Measurements from ENCODE around the gene SMIM24.
A peak's percentile ranks its signal among the peaks of the same experiment; 100 is the strongest.

Gene SMIM24

DNA sequence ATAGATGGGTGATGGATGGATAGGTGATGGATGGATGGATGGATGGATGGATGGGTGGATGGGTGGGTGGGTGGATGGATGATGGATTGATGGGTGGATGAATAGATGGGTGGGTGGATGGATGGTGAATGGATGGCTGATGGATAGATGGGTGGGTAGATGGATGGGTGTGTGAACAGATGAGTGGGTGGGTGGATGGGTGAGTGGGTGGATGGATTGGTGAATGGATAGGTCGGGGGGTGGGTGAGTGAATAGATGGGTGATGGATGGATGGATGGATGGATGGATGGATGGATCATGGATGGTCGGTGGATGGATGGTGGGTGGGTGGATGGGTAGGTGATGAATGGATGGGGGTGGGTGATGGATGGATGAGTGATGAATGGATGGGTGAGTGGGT is 3.5 kb downstream of the SMIM24 start:
- no peak for DNase-seq (ENCODE audit: low read depth in 4 of 4, low spot score in 1 of 4)

DNA sequence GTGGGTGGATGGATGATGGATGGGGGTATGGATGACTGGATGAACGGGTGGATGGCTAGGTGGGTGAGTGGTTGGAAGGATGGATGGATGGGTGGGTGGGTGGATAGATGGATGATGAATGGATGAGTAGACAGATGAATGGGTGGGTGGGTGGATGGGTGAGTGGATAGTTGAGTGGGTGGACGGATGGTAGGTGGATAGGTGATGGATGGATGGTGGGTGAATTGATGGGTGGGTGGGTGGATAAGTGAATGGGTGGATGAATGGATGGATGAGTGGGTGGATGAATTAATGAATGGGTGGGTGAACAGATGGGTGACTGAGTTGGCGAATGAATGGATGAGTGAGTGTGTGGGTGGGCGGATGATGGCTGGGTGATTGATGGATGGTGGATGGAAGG is 4.9 kb downstream of the SMIM24 start:
- DNase-seq (ENCODE audit: low read depth in 4 of 4, low spot score in 1 of 4), result no peak

GRCh38 chr19:3474614-3475013 is 5.7 kb downstream of the SMIM24 start:
- DNase-seq (ENCODE audit: low read depth in 4 of 4, low spot score in 1 of 4), result no peak

DNA sequence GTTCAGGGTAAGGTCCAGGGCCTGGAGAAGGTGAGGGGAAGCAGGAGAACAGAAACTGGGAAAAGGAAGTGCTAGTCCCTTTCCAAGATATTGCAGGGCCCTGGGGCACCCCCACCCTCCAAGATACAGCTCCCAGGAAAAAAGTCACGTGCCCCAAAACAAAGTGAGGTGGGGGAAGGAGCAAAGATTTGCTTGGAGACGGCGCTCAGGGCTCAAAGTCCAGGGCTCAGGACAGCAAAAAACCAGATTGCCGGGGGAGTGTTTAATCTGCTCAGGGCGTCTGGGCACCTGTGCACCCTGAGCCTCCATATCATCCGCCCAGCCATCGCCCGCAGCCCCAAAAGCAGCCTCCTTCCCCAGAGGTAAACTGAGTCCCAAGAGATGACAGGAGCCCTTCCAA is 6.3 kb downstream of the SMIM24 start:
- no peak for DNase-seq (ENCODE audit: low read depth in 4 of 4, low spot score in 1 of 4)

GRCh38 chr19:3471954-3472655 is 8.2 kb downstream of the SMIM24 start:
- peak in 3 of 4 experiments; percentile 21 to 34 (median 28) for DNase-seq (ENCODE audit: low read depth in 4 of 4, low spot score in 1 of 4)

- DNase-seq (ENCODE audit: low read depth in 4 of 4, low spot score in 1 of 4), result no peak
Measured at GRCh38 chr19:3470500-3471128, 9.7 kb downstream of the SMIM24 start.

GRCh38 chr19:3469638-3470499 is 10.5 kb downstream of the SMIM24 start:
- no peak for DNase-seq (ENCODE audit: low read depth in 4 of 4, low spot score in 1 of 4)

DNA sequence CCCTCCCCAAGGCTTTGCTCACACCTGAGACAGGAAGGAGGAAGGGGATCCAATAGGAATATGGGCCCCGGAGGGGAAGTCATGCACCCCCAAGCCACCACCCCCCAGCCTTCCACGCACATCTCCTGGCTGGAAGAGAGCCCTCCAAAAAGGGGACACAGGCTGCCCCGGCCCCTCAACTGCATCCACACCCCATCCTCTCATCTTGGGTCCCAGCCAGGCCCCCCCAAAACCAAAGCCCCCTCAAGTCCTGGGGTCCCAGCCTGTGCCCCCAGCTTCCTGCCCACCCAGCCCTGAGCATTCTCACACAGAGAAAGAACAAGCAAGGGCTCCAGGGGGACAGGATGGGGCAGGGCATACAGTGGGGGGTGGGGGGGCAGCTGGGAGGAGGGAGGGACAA is 12.1 kb downstream of the SMIM24 start:
- no peak for DNase-seq (ENCODE audit: low read depth in 4 of 4, low spot score in 1 of 4)

DNA sequence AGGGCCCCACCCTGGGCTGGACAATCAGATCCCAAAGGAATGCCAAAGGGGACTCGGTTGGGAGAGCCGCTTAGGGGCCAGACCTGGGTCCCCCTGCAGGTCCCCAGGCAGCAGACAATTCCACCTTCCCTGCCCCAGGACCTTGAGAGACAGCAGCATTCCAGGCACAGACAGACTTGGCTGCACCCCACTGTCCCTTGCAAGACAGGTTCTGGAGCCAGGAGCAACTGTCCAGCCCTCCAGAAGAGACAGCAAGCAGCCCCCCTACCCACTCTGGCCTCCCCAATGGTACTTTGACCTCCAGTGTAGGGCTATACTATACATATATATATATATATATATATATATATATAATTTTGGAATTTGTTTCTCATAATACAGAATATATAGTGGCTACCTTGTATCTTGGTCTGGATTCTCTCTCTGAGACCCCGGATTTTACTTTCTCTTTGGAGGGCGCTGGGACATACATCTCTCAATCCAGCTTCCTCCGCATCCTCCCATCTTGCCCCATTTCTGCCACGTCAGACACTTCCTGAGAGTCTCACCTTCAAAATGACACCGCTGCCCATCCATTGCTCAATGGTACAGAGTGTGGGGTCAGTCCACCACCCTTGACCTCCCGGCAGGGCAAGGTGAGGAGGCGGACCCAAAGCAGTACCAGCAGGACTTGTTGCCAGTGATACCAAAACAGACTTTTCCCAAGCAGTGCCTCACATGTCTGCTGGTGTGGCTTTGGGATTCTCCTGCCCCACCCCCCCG is 12.7 kb downstream of the SMIM24 start:
- no peak for DNase-seq (ENCODE audit: low read depth in 4 of 4, low spot score in 1 of 4)

GRCh38 chr19:3466635-3467034 is 13.7 kb downstream of the SMIM24 start:
- no peak for DNase-seq (ENCODE audit: low read depth in 4 of 4, low spot score in 1 of 4)

DNA sequence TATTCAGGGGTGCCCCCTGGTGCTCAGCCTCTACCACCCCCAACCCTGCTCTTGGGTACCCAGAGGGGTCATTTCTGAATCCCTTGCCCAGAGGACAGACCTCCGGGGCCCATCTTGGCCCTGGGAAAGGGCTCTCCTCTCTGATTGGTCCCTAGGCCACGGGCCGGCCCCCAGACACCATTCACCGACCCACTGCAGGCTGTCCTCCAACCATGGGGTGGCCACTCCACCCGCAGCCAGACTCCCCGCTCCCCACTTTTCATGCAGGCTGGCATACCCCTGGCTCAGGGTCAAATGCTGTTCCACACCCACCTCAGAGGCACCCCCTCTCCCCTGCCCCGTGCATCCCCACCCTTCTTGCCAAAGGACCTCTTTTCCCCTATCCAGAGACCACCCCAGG is 14.8 kb downstream of the SMIM24 start:
- no peak for DNase-seq (ENCODE audit: low read depth in 4 of 4, low spot score in 1 of 4)

DNA sequence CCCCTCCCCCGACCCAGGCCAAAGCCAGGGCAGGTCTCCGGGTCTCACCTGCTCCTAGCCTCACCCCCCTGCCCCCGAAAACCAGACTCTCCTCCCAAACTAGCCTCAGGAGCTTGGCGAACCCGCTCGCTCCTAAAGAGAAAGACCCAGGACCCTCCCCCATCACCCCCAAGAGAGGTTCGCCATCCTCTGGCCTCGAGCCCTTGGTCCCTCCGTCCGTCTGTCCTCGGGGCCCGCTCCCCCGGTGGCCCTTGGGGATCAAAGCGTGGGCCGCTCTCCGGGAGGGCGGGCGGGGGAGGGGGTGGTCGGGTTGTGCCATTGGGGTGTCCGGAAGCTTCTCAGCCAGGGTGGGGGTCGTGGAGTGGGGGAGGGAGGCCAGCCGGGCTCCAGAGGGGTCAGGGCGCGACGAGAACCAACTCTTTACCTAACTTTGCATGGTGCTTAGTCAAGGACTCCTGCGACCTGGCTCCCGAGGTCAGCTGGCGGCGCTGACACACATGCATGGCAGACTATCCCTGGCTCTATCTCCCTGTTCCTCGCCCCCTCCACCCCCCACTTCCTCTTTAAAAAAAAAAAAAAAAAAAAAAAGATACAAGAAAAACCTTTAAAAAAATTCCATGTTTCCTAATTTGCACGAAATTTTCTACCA is 15.6 kb downstream of the SMIM24 start:
- no peak for DNase-seq (ENCODE audit: low read depth in 4 of 4, low spot score in 1 of 4)

- DNase-seq (ENCODE audit: low read depth in 4 of 4, low spot score in 1 of 4), result no peak
Measured at GRCh38 chr19:3463714-3464586, 16.4 kb downstream of the SMIM24 start.

GRCh38 chr19:3462991-3463713 is 17.2 kb downstream of the SMIM24 start:
- no peak for DNase-seq (ENCODE audit: low read depth in 4 of 4, low spot score in 1 of 4)

- DNase-seq (ENCODE audit: low read depth in 4 of 4, low spot score in 1 of 4), result no peak
Measured at GRCh38 chr19:3459965-3460582, 20.3 kb downstream of the SMIM24 start.

DNA sequence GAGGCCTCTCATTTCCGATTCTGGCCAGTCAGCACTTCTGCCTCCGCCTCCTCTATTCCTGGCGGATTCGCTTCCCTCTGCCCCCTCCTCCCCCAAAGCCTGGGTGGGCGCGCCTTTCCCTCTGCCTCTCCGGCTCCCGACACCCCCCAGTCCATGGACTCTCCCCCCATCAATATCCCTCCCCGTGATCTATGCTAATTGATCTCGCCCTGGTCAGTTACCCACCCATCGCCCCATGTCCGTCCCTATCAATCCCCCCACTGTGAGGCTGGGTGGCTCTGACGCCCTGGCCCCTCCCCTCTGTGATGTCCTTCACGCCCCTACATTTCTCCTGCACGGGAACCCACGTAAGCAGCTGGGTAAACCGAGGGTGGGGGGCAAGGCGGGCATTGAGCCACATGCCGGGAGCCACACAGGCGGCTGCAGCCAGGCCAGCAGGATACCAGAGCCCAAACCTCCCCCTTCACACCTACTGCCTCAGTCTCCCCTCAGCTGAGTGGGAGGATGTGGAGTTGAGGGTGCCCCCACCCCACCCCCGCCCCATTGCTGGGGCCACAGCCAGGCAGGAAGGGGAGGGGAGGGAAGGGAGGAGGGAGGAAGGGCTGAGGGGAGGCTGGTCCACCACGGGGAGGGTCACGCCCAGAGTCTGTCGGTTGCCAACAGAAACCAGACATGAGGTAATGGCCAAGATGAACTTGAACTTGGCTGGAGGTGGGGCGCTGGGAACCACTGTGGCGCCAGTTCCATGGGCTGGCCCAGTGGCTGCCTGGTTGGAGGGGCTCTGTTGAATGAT is 21.0 kb downstream of the SMIM24 start:
- no peak for DNase-seq (ENCODE audit: low read depth in 4 of 4, low spot score in 1 of 4)

DNA sequence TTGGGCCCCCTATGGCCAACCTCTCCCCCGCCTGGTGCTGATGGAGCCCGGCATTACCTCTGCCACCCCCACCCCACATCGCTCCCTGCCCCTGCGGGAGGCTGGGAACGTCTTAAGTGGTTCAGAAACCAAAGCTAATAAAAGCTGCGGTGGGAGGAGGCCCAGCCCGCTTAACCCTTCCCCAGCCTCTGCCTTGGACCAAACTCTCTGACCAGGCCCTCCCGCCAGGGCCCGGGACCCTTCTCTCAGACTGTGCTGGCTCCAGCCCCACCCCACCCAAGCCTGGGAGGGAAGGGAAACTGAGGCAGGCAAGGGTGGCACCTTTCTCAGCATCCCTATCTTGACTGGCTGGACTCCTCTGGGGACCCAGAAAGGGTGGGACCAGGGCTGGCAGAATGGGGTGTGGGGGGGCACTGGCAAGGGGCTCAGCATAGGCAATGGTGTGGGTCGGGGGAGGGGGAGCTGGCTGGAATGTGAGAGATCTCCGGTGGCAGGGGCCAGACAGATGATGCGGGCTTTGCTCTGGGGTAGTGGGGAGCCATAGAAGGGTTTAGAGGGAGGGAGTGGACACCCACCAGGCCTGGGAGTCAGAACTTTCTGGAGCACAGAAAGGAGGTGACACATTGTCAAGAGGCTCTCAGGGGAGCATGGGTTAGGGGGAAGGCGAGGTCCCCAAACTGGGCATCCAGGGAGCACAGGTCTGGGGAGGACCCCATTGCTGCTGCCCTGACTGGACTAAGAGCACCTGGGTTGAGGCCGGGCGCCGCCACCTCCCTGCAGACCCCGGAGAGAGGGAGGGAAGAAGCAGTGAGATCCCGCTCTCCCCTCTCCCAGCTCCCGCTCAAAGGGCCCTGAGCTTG is 21.9 kb downstream of the SMIM24 start:
- DNase-seq (ENCODE audit: low read depth in 4 of 4, low spot score in 1 of 4), result no peak

Measured in stimulated activated CD4-positive, alpha-beta T cell treated with anti-CD3 and anti-CD28 coated beads, Interleukin-1b, Interleukin-23, amount 100 ng/mL, for 24 hours (primary cell).